Lung (tissue), 12 donors: ENCODE measurements around the gene PCDHGA8. TPM values are rescaled to one million over a fixed set of nuclear protein-coding genes. Genes with fewer than 3 reads are reported as not detected.

Experiments
- ATAC-seq: fragments of 200-7000 bp; cut with Tn5 transposase; one replicate; pipeline ENCODE4 v1.9.1; 2020; ENCODE audit warnings: moderate number of reproducible peaks; ENCODE audit not compliant: insufficient read depth, low FRiP score
- DNase-seq, 3 donors: peaks; one replicate each; pipeline ENCODE4 v3.0.0-alpha.2; 2013 to 2017
- H3K27ac ChIP-seq, 2 donors: one replicate each; pipeline ENCODE4 v1.5.1; 2013; ENCODE audit warnings: mild to moderate bottlenecking in 2 of 2, moderate library complexity in 2 of 2, control low read depth in 1 of 2, inconsistent platforms in 1 of 2, low read depth in 1 of 2, low read length in 1 of 2
- H3K27me3 ChIP-seq, 3 donors: one replicate each; pipeline ENCODE4 v1.5.1; 2013; ENCODE audit warnings: low read length in 2 of 3; ENCODE audit not compliant: control insufficient read depth in 3 of 3, insufficient read depth in 3 of 3
- H3K36me3 ChIP-seq, 4 donors: one replicate each; pipeline ENCODE4 v1.5.1; 2013; ENCODE audit warnings: low read length in 4 of 4, mild to moderate bottlenecking in 1 of 4, moderate library complexity in 1 of 4; ENCODE audit not compliant: control insufficient read depth in 4 of 4, insufficient read depth in 4 of 4
- H3K4me1 ChIP-seq, 5 donors: one replicate each; pipeline ENCODE4 v1.5.1; 2013; ENCODE audit warnings: low read length in 5 of 5, mild to moderate bottlenecking in 2 of 5, moderate library complexity in 1 of 5; ENCODE audit not compliant: control insufficient read depth in 5 of 5, insufficient read depth in 5 of 5
- H3K4me3 ChIP-seq: one replicate; pipeline ENCODE4 v1.5.1; 2013; ENCODE audit warnings: mild to moderate bottlenecking, control low read depth, moderate library complexity
- H3K9ac ChIP-seq, 2 donors: one replicate each; pipeline ENCODE4 v1.5.1; 2013; ENCODE audit warnings: low read length in 2 of 2, control low read depth in 1 of 2; ENCODE audit not compliant: insufficient read depth in 1 of 2
- H3K9me3 ChIP-seq, 4 donors: one replicate each; pipeline ENCODE4 v1.5.1; 2013; ENCODE audit warnings: low read length in 3 of 4, mild to moderate bottlenecking in 1 of 4, moderate library complexity in 1 of 4; ENCODE audit not compliant: control insufficient read depth in 4 of 4, insufficient read depth in 3 of 4
- WGBS, 2 donors: extraction: QIAGEN DNeasy Blood & Tissue Kit; methylation state at CpG; one replicate each; pipeline ENCODE4 v1.1.7; 2013; 5-methylcytosine and 5-hydroxymethylcytosine counted together
- polyA plus RNA-seq, 2 donors: library from polyadenylated mRNA; stranded (reverse); fragments of 200-250 nt; gene quantifications; one replicate each; pipeline ENCODE4 v1.2.1, GENCODE V29; 2013
- total RNA-seq, 2 donors: library from RNA; depleted of rRNA in 1 of 2; stranded (reverse); fragments of >200 nt in 1 of 2; gene quantifications; one replicate each; pipeline ENCODE4 v1.2.1, GENCODE V29; 2014 to 2021
- TF ChIP-seq, protein P1 (sequence below): IDR thresholded peaks from 2 replicates; pipeline ENCODE4 v1.5.1; 2012; ENCODE audit warnings: mild to moderate bottlenecking; ENCODE audit errors: control extremely low read depth, extremely low read depth
- donor health status: control.
- donor health status: control.
- donor health status: Bipolar disorder and iron deficiency.
- donor health status: healthy.
- donor health status: DM: yes; HTN: yes; CAD: no.

PCDHGA8 gene
- total and polyA plus RNA-seq, 4 donors: 0.06 to 7.3 (median 1.1) TPM

DNA sequence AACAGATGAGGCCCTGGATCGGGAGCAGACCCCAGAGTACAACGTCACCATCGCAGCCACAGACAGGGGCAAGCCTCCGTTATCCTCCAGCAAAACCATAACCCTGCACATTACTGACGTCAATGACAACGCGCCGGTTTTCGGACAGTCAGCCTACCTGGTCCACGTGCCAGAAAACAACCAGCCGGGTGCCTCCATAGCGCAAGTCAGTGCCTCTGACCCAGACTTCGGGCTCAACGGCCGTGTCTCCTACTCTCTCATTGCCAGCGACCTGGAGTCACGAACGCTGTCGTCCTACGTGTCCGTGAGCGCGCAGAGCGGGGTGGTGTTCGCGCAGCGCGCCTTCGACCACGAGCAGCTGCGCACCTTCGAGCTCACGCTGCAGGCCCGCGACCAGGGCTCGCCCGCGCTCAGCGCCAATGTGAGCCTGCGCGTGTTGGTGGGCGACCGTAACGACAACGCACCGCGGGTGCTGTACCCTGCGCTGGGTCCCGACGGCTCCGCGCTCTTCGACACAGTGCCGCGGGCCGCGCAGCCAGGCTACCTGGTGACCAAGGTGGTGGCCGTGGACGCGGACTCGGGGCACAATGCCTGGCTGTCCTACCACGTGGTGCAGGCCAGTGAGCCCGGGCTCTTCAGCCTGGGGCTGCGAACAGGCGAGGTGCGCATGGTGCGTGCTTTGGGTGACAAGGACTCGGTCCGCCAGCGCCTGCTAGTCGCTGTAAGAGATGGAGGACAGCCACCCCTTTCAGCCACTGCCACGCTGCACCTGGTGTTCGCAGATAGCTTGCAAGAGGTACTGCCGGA lies 26.8 kb downstream of the PCDHGA8 start:
- no peak overlapping the region for H3K27ac ChIP-seq
- no peak for DNase-seq
- no peak overlapping the region for H3K9ac ChIP-seq
- no peak overlapping the region for H3K4me3 ChIP-seq
- 28 to 31% methylated on average over 73 to 74 of the region's 74 CpGs for WGBS, 2 donors
- no peak for ATAC-seq
- H3K27me3 ChIP-seq: peaks cover 0 to 4% (median under 1%) of the 10 kb centered on the region in 3 donors
- TF ChIP-seq, protein P1, sequence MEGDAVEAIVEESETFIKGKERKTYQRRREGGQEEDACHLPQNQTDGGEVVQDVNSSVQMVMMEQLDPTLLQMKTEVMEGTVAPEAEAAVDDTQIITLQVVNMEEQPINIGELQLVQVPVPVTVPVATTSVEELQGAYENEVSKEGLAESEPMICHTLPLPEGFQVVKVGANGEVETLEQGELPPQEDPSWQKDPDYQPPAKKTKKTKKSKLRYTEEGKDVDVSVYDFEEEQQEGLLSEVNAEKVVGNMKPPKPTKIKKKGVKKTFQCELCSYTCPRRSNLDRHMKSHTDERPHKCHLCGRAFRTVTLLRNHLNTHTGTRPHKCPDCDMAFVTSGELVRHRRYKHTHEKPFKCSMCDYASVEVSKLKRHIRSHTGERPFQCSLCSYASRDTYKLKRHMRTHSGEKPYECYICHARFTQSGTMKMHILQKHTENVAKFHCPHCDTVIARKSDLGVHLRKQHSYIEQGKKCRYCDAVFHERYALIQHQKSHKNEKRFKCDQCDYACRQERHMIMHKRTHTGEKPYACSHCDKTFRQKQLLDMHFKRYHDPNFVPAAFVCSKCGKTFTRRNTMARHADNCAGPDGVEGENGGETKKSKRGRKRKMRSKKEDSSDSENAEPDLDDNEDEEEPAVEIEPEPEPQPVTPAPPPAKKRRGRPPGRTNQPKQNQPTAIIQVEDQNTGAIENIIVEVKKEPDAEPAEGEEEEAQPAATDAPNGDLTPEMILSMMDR: no peak
- H3K9me3 ChIP-seq: peaks cover 5 to 57% (median 34%) of the 10 kb centered on the region in 4 donors
- peaks cover 0 to 3% (median 0%) of the 10 kb centered on the region in 5 donors for H3K4me1 ChIP-seq
- peaks cover 0 to 30% (median 0%) of the 10 kb centered on the region in 4 donors for H3K36me3 ChIP-seq

DNA sequence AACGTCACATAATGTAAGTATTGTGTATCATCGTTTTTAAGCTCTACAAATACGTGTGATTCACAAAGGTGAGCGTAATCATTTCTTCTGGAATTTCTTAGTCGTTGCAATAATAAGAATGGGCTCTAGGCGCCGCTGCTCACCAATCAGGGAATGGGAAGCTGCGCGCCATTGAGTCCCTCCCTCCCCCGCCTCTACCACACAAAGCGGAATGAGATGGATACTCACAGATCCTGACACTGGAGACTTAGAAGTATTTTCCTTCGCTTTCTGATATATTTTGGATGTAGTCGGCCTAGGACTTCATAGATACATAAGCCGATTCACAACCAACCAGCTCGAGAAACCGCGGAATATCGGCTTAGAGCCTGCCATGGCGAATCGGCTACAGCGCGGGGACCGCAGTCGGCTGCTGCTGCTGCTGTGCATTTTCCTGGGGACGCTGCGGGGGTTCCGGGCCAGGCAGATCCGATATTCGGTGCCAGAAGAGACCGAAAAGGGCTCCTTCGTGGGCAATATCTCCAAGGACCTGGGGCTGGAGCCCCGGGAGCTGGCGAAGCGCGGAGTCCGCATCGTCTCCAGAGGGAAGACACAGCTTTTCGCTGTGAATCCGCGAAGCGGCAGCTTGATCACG lies 28.5 kb downstream of the PCDHGA8 start, which contains the start of gene PCDHGA11:
PCDHGA11 (plus strand) TSS at position 197 of the 634 bp plus-strand sequence; CDS start at position 374, 177 bp downstream.
- DNase-seq: peak; percentile 41 to 51 (median 41)

DNA sequence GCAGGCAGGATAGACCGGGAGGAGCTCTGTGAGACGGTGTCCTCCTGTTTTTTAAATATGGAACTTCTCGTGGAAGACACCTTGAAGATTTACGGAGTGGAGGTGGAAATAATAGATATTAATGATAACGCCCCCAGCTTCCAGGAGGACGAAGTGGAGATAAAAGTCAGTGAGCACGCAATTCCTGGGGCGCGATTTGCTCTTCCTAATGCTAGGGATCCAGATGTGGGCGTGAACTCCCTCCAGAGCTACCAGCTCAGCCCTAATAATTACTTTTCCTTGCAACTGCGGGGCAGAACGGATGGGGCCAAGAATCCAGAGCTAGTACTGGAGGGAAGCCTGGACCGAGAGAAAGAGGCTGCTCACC lies 29.0 kb downstream of the PCDHGA8 start:
- TF ChIP-seq, protein P1: no peak
- Histone ChIP-seq H3K4me1 (peaks cover 0 to 3% (median 0%) of the 10 kb centered on the region in 5 donors), H3K4me3 (no peak overlapping the region), H3K9me3 (peaks cover 5 to 53% (median 38%) of the 10 kb centered on the region in 4 donors), H3K27ac (no peak overlapping the region), H3K27me3 (peaks cover 0 to 4% (median 0%) of the 10 kb centered on the region in 3 donors), H3K9ac (no peak overlapping the region), H3K36me3 (peaks cover 0 to 39% (median under 1%) of the 10 kb centered on the region in 4 donors)
- no peak for ATAC-seq
- WGBS, 2 donors: 8 to 14% methylated on average over 13 of the region's 13 CpGs
- no peak for DNase-seq

More for the DNA sequence above, 28.5 kb downstream of the PCDHGA8 start, which contains the start of gene PCDHGA11:
- Histone ChIP-seq H3K4me1 (peaks cover 0 to 3% (median 0%) of the 10 kb centered on the region in 5 donors), H3K36me3 (peaks cover 0 to 34% (median under 1%) of the 10 kb centered on the region in 4 donors), H3K27ac (no peak within 1 kb of the TSS), H3K9me3 (peaks cover 5 to 49% (median 37%) of the 10 kb centered on the region in 4 donors), H3K9ac (no peak within 1 kb of the TSS), H3K4me3 (peak within 1 kb of the TSS; percentile 37), H3K27me3 (peaks cover 0 to 4% (median 0%) of the 10 kb centered on the region in 3 donors)
- TF ChIP-seq, protein P1: peak; percentile 18
- no peak for ATAC-seq
- 8 to 13% methylated on average over 42 of the region's 42 CpGs for WGBS, 2 donors
